HEK293 (cell line): ENCODE results near the gene DBF4B.

Experiments used
- CTCF ChIA-PET: fragments of 350-600 bp; formaldehyde crosslinking; extraction: SDS; loops from one replicate; lab custom pipeline; 2021; ENCODE audit warnings: antibody characterized with exemption; lab: Yijun Ruan, JAX
- POLR2A ChIA-PET: fragments of 300-600 bp; formaldehyde crosslinking; extraction: SDS; loops from one replicate; lab custom pipeline; 2020; ENCODE audit warnings: antibody characterized with exemption, inconsistent platforms; lab: Yijun Ruan, JAX
- H3K27ac ChIP-seq: fragments of 200-500 bp; sonication (Bioruptor generic); 2 replicates; pipeline ENCODE4 v1.5.1; 2014; ENCODE audit warnings: low read depth, low read length, control low read depth, inconsistent platforms; ENCODE audit errors: extremely low read depth
- H3K36me3 ChIP-seq, 2 experiments: fragments of 200-500 bp in 1 of 2; sonication (Bioruptor generic) in 1 of 2; 1 replicate in 1 of 2; 2 replicates in 1 of 2; pipeline ENCODE4 v1.5.1; 2014 to 2017; ENCODE audit warnings: inconsistent platforms in 2 of 2, low read length in 2 of 2; ENCODE audit not compliant: control insufficient read depth in 2 of 2, insufficient read depth in 1 of 2
- H3K4me1 ChIP-seq: fragments of 200-500 bp; sonication (Bioruptor generic); 2 replicates; pipeline ENCODE4 v1.5.1; 2014; ENCODE audit warnings: mild to moderate bottlenecking, low read length, inconsistent platforms; ENCODE audit not compliant: control insufficient read depth, insufficient read depth
- H3K4me3 ChIP-seq: 2 replicates; pipeline ENCODE4 v1.5.1; 2011; ENCODE audit warnings: low read depth, mild to moderate bottlenecking, control low read depth, low read length, moderate library complexity
- H3K9me3 ChIP-seq: fragments of 200-500 bp; sonication (Bioruptor generic); 2 replicates; pipeline ENCODE4 v1.5.1; 2014; ENCODE audit warnings: low read depth, low read length, inconsistent platforms; ENCODE audit not compliant: control insufficient read depth, insufficient read depth
- GFI1B ChIP-seq: fragments of 450-650 bp; formaldehyde crosslinking; IDR thresholded peaks from 2 replicates; pipeline ENCODE4 v1.5.1; 2016; ENCODE audit warnings: missing biosample characterization, missing genetic modification characterization
- GLI2 ChIP-seq: fragments of 450-650 bp; formaldehyde crosslinking; IDR thresholded peaks from 2 replicates; pipeline ENCODE4; 2017; ENCODE audit warnings: missing biosample characterization, missing genetic modification characterization, low read depth, borderline replicate concordance
- GLIS1 ChIP-seq: fragments of 450-650 bp; formaldehyde crosslinking; IDR thresholded peaks from 2 replicates; pipeline ENCODE4 v1.5.1; 2016; ENCODE audit warnings: missing biosample characterization, missing genetic modification characterization
- ZBTB20 ChIP-seq: fragments of 450-650 bp; formaldehyde crosslinking; IDR thresholded peaks from 2 replicates; pipeline ENCODE4 v1.5.1; 2016; ENCODE audit warnings: missing biosample characterization, missing genetic modification characterization
- ZFP41 ChIP-seq: fragments of 450-650 bp; formaldehyde crosslinking; IDR thresholded peaks from 2 replicates; pipeline ENCODE4 v1.5.1; 2016; ENCODE audit warnings: missing biosample characterization, missing genetic modification characterization, borderline replicate concordance
- ZNF18 ChIP-seq: fragments of 450-650 bp; formaldehyde crosslinking; IDR thresholded peaks from 2 replicates; pipeline ENCODE4 v1.5.1; 2016; ENCODE audit warnings: missing biosample characterization, missing genetic modification characterization
- ZNF221 ChIP-seq: fragments of 450-650 bp; formaldehyde crosslinking; IDR thresholded peaks from 2 replicates; pipeline ENCODE4 v1.5.1; 2017; ENCODE audit warnings: missing biosample characterization, missing genetic modification characterization, borderline replicate concordance
- ZNF274 ChIP-seq, 2 experiments: fragments of 200-500 bp in 1 of 2; fragments of 450-650 bp in 1 of 2; sonication (Bioruptor generic) in 1 of 2; formaldehyde crosslinking in 1 of 2; IDR thresholded peaks; 2 replicates each; pipeline versions ENCODE4 v1.5.1 to v1.6.1; 2014 to 2016; ENCODE audit warnings: borderline replicate concordance in 1 of 2, inconsistent platforms in 1 of 2, low read length in 1 of 2, missing biosample characterization in 1 of 2, missing genetic modification characterization in 1 of 2
- ZNF311 ChIP-seq: fragments of 450-650 bp; formaldehyde crosslinking; IDR thresholded peaks from 2 replicates; pipeline ENCODE4 v1.5.1; 2017; ENCODE audit warnings: missing biosample characterization, missing genetic modification characterization, borderline replicate concordance
- ZNF341 ChIP-seq: fragments of 450-650 bp; formaldehyde crosslinking; IDR thresholded peaks from 2 replicates; pipeline ENCODE4; 2016; ENCODE audit warnings: low read depth, missing biosample characterization, missing genetic modification characterization
- ZNF394 ChIP-seq: fragments of 450-650 bp; formaldehyde crosslinking; IDR thresholded peaks from 2 replicates; pipeline ENCODE4 v1.5.1; 2016; ENCODE audit warnings: missing biosample characterization, missing genetic modification characterization, mild to moderate bottlenecking, moderate library complexity, borderline replicate concordance
- ZNF510 ChIP-seq: fragments of 450-650 bp; formaldehyde crosslinking; IDR thresholded peaks from 2 replicates; pipeline ENCODE4 v1.5.1; 2018; ENCODE audit warnings: mild to moderate bottlenecking, missing genetic modification characterization, missing biosample characterization; ENCODE audit not compliant: insufficient replicate concordance
- ZNF548 ChIP-seq: fragments of 450-650 bp; formaldehyde crosslinking; IDR thresholded peaks from 2 replicates; pipeline ENCODE4 v1.5.1; 2016; ENCODE audit warnings: missing biosample characterization, missing genetic modification characterization
- ZNF555 ChIP-seq: fragments of 450-650 bp; formaldehyde crosslinking; conservative IDR thresholded peaks from 2 replicates; pipeline ENCODE4 v1.5.1; 2017; ENCODE audit warnings: missing biosample characterization, mild to moderate bottlenecking, missing genetic modification characterization, inconsistent platforms
- ZNF561 ChIP-seq: fragments of 450-650 bp; IDR thresholded peaks from 2 replicates; pipeline ENCODE4 v1.5.1; 2018; ENCODE audit warnings: missing biosample characterization, missing genetic modification characterization, borderline replicate concordance
- ZNF596 ChIP-seq: fragments of 450-650 bp; IDR thresholded peaks from 2 replicates; pipeline ENCODE4 v1.5.0; 2018; ENCODE audit warnings: missing biosample characterization, mild to moderate bottlenecking, missing genetic modification characterization, moderate library complexity
- ZNF600 ChIP-seq: fragments of 450-650 bp; formaldehyde crosslinking; IDR thresholded peaks from 2 replicates; pipeline ENCODE4 v1.5.1; 2016; ENCODE audit warnings: missing biosample characterization, missing genetic modification characterization
- ZNF785 ChIP-seq: fragments of 450-650 bp; formaldehyde crosslinking; IDR thresholded peaks from 2 replicates; pipeline ENCODE4 v1.5.1; 2016; ENCODE audit warnings: missing biosample characterization, missing genetic modification characterization
- TF ChIP-seq, protein P1 (sequence below): fragments of 450-650 bp; formaldehyde crosslinking; IDR thresholded peaks from 2 replicates; pipeline ENCODE4 v1.5.1; 2016; ENCODE audit warnings: missing biosample characterization, missing genetic modification characterization
- TF ChIP-seq, protein P2 (sequence below): fragments of 450-650 bp; formaldehyde crosslinking; IDR thresholded peaks from 2 replicates; pipeline ENCODE4 v1.5.1; 2017; ENCODE audit warnings: missing biosample characterization, missing genetic modification characterization
- TF ChIP-seq, protein P3 (sequence below): fragments of 450-650 bp; formaldehyde crosslinking; IDR thresholded peaks from 2 replicates; pipeline ENCODE4 v1.5.1; 2016; ENCODE audit warnings: missing biosample characterization, missing genetic modification characterization

DBF4B gene

GRCh38 chr17:44781551-44782325 lies 73.3 kb downstream of the DBF4B start:
- ChIA-PET POLR2A (interaction anchor here (0.6 to 1.6 kb wide), 3 partner anchors 13 to 394 kb away, joined by 3 to 4 read pairs (median 3); no protein-coding TSS in a partner anchor), CTCF (interaction anchor here (0.5 to 18.2 kb wide), 11 partner anchors 9 to 523 kb away, joined by 3 to 461 read pairs (median 4); partner anchors contain the start of genes GJC1 and HIGD1B)
- H3K36me3 ChIP-seq = peaks cover 0 to 14% of the 10 kb centered on the region in 2 experiments; a peak in 1 of 3 replicates
- no peaks in the 10 kb centered on the region for H3K4me1 ChIP-seq
- no peak overlapping the region for H3K4me3 ChIP-seq
- no peaks in the 10 kb centered on the region for H3K9me3 ChIP-seq
- H3K27ac ChIP-seq = no peak overlapping the region
- TF ChIP-seq ZNF274 (IDR thresholded peaks at IDR 0.05; ENCODE audit: low read length) (no peak), ZNF274 (tag by site-specific recombination; IDR thresholded peaks at IDR 0.05; ENCODE audit: borderline replicate concordance) (no peak), ZNF341 (peak; percentile 87), ZNF18 (tag by site-specific recombination) (0 out of 2 replicates have a peak, but pooled peaks have one; percentile 22), ZNF596 (tag by site-specific recombination) (no peak)
- TF ChIP-seq, protein P1, sequence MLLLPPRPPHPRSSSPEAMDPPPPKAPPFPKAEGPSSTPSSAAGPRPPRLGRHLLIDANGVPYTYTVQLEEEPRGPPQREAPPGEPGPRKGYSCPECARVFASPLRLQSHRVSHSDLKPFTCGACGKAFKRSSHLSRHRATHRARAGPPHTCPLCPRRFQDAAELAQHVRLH (tag by site-specific recombination) = no peak

- TF ChIP-seq GLIS1 (tag by site-specific recombination) (peak; percentile 38), ZNF311 (no peak)
- no peak overlapping the region for H3K4me3 ChIP-seq
- POLR2A ChIA-PET = interaction anchor here (0.6 to 1.6 kb wide), 3 partner anchors 12 to 394 kb away, joined by 3 to 4 read pairs (median 3); no protein-coding TSS in a partner anchor
- H3K4me1 ChIP-seq = no peaks in the 10 kb centered on the region
- H3K36me3 ChIP-seq = peaks cover 0 to 8% of the 10 kb centered on the region in 2 experiments; a peak in 1 of 3 replicates
- no peak overlapping the region for H3K27ac ChIP-seq
- CTCF ChIA-PET = interaction anchor here (1.1 to 18.2 kb wide), 5 partner anchors 14 to 240 kb away, joined by 3 to 461 read pairs (median 4); no protein-coding TSS in a partner anchor
- H3K9me3 ChIP-seq = no peaks in the 10 kb centered on the region
Observed at GRCh38 chr17:44782326-44782850, 73.9 kb downstream of the DBF4B start.

DNA sequence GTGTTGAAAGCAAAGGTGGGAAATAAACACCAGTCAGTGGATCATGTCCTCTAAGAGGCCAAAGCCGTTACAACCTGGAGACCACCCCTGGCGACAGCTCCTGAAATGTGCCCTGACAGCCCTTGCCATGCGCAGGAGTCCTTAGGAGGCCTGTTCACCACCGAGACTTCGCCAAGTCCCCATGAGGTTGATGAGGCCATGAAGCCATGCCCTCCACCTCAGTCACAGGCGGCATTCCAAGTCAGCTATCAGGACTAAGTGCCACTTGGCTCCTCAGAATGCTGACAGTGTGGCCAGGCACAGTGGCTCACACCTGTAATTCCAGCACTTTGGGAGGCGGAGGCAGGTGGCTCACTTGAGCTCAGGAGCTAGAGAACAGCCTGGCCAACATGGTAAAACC lies 77.5 kb downstream of the DBF4B start:
- H3K36me3 ChIP-seq = no peaks in the 10 kb centered on the region
- H3K9me3 ChIP-seq = no peaks in the 10 kb centered on the region
- ChIA-PET POLR2A (no interaction called here), CTCF (interaction anchor here (0.6 to 18.2 kb wide), 5 partner anchors 15 to 506 kb away, joined by 3 to 461 read pairs (median 4); no protein-coding TSS in a partner anchor)
- no peaks in the 10 kb centered on the region for H3K4me1 ChIP-seq
- H3K4me3 ChIP-seq = no peak overlapping the region
- no peak overlapping the region for H3K27ac ChIP-seq
- TF ChIP-seq ZNF561 (tag by site-specific recombination) (no peak), ZNF394 (tag by site-specific recombination) (no peak), GLI2 (tag by site-specific recombination) (no peak), ZNF555 (no peak), ZNF548 (tag by site-specific recombination) (no peak), ZNF510 (no peak), GFI1B (tag by site-specific recombination) (no peak), ZFP41 (tag by site-specific recombination) (no peak), ZBTB20 (tag by site-specific recombination) (no peak), ZNF221 (tag by site-specific recombination) (no peak), ZNF785 (no peak), ZNF600 (no peak)
- TF ChIP-seq, protein P2, sequence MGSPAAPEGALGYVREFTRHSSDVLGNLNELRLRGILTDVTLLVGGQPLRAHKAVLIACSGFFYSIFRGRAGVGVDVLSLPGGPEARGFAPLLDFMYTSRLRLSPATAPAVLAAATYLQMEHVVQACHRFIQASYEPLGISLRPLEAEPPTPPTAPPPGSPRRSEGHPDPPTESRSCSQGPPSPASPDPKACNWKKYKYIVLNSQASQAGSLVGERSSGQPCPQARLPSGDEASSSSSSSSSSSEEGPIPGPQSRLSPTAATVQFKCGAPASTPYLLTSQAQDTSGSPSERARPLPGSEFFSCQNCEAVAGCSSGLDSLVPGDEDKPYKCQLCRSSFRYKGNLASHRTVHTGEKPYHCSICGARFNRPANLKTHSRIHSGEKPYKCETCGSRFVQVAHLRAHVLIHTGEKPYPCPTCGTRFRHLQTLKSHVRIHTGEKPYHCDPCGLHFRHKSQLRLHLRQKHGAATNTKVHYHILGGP (tag by site-specific recombination) = no peak
- TF ChIP-seq, protein P3, sequence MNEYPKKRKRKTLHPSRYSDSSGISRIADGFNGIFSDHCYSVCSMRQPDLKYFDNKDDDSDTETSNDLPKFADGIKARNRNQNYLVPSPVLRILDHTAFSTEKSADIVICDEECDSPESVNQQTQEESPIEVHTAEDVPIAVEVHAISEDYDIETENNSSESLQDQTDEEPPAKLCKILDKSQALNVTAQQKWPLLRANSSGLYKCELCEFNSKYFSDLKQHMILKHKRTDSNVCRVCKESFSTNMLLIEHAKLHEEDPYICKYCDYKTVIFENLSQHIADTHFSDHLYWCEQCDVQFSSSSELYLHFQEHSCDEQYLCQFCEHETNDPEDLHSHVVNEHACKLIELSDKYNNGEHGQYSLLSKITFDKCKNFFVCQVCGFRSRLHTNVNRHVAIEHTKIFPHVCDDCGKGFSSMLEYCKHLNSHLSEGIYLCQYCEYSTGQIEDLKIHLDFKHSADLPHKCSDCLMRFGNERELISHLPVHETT = no peak
